NCI-H128 (cell line): ENCODE data around the gene CAMSAP2.

ENCODE experiments used
- DNase-seq: peaks from one replicate; lab custom pipeline; 2025; ENCODE audit not compliant: unreplicated experiment; lab: John Stamatoyannopoulos, UW

CAMSAP2 gene, protein sequence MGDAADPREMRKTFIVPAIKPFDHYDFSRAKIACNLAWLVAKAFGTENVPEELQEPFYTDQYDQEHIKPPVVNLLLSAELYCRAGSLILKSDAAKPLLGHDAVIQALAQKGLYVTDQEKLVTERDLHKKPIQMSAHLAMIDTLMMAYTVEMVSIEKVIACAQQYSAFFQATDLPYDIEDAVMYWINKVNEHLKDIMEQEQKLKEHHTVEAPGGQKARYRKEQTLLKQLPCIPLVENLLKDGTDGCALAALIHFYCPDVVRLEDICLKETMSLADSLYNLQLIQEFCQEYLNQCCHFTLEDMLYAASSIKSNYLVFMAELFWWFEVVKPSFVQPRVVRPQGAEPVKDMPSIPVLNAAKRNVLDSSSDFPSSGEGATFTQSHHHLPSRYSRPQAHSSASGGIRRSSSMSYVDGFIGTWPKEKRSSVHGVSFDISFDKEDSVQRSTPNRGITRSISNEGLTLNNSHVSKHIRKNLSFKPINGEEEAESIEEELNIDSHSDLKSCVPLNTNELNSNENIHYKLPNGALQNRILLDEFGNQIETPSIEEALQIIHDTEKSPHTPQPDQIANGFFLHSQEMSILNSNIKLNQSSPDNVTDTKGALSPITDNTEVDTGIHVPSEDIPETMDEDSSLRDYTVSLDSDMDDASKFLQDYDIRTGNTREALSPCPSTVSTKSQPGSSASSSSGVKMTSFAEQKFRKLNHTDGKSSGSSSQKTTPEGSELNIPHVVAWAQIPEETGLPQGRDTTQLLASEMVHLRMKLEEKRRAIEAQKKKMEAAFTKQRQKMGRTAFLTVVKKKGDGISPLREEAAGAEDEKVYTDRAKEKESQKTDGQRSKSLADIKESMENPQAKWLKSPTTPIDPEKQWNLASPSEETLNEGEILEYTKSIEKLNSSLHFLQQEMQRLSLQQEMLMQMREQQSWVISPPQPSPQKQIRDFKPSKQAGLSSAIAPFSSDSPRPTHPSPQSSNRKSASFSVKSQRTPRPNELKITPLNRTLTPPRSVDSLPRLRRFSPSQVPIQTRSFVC (N-terminal part only)

DNA sequence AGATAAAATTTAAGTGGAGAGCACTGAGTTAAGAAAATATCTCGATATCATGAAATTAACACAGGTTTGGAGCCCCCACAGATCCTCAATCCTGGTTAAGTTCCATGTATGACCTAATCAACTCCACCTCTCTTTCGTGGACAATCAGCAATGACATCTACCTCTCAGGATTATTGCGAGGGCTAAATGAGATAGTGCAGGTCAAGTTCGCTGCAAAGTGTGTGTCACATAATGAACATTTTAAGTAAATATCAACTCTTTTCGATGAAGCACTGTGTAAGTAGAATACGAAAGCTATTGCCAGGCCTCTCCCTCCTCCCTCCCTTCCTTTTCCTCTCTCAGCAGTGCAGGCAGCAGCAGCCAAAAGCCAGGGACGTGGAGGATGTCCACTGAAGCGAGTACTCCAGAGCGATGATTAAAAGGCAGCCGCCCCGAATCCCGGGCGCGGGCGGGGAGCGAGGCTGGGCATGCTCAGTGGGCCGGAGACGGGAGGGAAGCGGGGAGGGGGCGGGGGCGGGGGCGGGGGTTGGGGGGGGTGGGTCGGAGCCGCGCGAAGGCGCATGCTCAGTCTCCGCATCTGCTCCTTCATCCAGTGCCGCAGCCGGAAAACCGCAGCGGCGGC is at the start of gene CAMSAP2:
CAMSAP2 (plus strand) TSS at position 567 of the 622 bp plus-strand sequence. CDS start 935 bp downstream, outside the sequence.
- DNase-seq = peak; percentile 85

DNA sequence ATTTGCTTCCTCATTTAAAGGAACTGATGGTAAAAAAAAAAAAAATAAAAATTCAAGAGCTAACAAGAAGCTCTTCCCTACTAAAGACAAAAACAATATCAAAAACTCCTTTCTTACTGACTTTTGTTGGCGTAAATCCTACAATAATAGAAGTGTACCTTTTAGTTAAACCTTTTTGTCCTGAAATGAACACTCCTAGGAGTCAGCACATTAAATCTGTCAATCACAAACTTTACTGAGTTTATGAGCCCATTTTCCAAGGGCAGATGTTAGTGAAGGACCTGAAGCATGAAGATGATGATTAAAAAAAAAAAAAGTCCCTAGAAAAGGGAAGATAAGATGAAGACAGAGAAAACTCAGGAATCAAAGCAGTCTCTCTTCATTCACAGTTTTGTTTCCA is 46.4 kb upstream of the CAMSAP2 start:
- no peak for DNase-seq

DNA sequence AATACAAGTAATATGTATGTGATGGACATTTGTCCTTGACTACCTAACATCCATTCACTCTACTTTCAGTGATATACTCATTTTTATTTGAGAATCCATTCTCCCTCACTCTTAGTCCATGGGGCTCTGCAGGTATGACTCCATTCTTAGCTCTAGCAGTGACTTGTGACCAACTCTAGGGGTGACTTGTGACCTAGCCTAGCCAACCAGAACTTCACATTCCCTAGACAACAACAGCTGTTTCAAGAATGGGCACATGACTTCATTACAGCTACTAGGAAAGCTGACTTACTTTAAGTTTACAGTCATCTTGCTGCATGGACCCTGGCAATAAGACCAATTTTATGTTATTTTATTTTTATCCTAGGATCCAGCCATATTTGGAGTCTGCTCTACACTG is 45.4 kb upstream of the CAMSAP2 start:
- DNase-seq = no peak

DNA sequence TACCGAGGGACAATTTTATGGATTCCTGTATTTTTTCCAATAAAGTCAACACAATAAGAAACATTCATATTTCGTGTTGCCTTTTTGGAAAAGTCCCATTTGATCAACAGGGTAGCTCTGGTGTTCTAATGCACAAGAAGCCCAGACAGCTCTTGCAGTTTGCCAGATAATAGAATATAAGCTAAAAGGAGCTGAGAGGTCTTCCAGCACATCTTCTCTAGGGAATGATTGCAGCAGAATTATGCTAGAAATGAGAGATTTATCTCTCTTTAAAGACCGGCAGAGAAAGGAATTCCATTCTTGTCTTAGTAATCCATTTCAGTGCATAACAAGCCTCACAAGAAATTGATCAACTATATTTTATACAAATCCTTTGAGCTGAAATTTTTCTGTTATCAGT is 44.0 kb upstream of the CAMSAP2 start:
- no peak for DNase-seq

DNA sequence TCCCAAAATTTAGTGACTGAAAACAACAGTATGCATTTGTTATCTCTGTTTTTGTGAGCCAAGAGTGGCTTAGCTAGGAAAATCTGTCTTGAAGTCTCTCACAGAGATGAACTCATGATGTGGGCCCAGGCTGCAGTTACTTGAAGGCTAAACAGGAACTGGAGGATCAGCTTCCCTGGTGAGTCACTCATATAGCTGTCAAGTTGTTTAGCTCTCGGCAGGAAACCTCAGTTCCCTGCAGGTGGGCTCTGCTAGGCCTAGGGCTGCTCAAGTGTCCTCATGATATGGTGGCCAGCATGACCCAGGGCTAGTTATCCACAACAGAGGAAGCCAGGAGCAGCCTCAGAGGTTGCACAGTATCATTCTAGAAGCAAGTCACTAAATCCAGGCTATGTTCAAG is 38.8 kb upstream of the CAMSAP2 start:
- no peak for DNase-seq

DNA sequence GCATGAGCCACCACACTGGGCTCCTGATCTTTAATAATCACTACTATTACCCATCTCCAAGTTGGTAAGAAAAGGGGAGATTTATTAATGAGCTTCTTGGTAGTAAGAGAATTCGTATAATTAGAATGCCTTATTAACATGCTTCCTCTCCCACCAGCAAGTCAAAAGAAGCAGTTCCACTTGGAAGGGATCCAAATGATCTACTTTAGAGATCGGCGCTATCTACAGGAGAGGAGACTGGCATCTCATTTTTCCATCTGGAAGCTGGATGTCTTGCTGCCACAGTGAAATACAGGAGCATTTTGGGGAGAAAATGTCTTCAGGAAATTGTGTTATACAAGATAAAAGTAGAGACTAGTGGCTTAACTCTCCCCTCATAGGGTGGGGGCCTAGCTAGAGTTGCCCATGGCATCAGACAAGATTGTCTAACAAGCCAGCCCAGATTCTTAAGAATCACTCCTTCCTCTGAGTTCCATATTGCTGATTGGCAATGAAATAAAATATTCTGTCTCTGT is 33.6 kb upstream of the CAMSAP2 start:
- DNase-seq = no peak

DNA sequence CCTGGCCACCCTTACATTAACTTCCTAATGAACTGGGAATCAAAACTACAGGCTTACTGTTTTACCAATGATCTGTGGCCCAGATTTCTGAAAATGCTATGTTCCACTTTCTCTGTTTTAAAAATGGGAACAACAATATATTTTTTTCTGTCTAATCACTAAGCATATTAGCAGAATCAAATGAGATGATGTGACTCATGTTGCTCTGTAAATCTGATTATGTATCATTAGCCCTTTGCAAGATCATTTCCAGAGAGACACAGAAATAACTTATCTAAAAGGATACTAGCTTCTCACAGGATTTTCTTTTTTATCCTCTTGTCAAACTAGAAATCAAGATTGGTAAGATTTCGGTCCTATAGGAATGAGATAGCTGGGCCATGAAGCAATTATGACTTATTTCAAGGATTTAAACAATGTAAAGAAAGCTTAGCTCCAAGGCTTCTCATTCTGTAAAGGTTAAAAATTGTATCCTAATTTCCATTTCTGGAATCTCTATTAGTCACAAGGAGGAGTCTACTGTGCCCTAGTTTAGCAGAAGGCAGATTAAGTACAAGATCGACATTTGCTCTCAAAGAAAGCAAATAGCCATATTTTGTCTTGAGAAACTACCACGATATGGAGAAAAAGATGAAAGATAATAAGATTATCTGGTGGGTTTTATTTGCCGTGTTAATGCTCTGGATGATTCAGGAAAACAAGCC is 32.4 kb upstream of the CAMSAP2 start:
- no peak for DNase-seq

DNA sequence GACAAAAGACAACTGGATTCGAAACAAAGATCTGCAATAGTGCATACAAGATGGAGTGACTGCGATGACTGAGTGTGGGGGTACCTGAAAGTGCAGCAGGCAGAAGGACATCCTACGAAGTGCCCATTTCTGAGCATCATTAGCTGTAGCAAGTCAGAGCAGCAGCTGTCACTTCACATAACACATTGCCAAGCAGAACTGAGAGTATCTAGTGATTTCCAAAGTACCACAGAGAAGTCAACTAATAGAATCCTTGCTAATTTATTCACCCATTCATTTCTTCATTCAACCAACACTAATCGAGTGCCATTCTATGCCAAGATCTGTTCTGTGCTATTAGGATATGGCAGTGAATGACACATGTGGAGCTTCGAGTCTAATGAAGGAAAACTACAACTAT is 31.6 kb upstream of the CAMSAP2 start:
- no peak for DNase-seq

DNA sequence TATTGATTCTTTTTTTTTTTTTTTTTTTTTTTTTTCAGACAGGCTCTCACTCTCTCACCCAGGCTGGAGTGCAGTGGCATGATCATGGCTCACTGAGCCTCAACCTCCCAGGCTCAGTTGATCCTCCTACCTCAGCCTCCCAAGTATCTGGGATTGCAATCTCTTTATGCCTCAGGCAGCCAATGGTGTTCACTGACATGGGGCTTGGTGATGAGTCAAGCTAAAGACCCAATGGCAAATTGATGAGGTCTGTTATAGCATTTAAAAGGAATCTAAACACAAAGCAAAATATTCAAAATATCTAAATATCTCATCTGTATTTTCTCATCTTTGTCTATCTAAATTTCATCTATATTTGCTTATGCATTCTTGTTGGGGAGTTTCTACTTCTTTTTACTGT is 30.5 kb upstream of the CAMSAP2 start:
- no peak for DNase-seq

DNA sequence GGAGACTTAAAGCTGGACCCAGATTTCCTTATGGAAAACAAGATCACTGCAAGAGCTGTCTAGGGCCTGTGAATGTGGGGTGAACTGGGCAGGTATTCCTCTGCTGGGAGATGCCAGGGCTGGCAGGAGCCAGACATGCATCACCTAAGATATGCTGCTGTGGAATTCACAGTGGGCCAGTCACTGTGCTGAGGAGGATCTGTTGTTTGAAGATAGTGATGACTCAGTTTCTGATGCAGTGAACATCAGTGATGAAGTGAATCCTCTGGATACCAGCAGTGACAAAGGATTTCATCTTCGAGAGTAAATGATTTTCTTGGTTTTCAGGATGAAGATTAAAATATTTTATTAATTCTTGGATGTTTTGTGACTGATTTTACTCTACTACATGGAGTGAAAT is 29.9 kb upstream of the CAMSAP2 start:
- no peak for DNase-seq

DNA sequence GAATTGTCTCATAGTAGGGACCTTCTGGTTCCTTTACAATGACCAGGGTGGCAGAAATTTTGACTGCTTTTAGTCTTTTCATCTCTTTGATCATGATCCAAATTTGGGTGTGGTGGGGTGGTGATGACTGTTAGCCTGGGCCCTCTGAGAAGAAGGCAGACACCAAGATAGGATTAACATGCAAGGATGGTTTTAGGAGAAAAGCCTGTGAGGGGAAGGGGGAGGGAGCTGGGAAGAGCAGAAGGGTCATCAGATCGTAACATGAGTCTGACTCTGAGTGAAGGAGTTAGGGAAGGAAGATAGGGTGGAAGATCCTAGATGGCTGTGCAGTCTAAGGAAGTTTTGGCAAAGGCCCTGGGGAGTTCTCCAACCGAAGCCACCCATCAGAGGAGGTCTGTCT is 28.5 kb upstream of the CAMSAP2 start:
- no peak for DNase-seq

DNA sequence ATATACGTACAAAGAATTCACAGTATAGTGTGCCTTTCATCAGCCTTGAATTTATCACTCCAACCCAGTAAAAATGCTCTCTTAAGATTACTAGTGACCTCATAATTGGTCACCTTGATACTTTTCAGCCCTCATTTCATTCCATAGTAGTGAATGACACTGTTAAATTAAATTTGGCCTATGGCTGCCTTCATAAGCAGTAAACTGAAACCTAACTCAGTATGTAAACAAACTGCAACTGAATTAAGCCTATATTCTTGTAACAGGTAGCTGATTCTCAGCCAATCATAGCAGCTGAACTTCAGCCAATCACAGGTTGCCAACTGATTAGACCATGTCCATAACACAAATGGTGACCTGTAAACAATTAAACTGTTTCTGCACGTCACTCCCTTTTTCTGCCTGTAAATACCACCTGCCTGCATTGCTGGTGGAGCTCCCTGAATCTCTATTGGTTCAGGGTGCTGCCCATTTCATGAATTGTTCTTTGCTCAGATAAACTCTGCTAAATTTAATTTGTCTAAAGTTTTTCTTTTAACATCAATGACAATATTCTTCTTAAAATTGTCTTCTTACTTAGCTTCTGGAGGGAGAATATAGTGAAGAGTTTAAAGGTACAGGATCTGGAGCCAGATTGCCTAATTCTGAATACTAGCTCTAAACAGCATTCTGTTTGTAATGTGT is 24.0 kb upstream of the CAMSAP2 start:
- no peak for DNase-seq

DNA sequence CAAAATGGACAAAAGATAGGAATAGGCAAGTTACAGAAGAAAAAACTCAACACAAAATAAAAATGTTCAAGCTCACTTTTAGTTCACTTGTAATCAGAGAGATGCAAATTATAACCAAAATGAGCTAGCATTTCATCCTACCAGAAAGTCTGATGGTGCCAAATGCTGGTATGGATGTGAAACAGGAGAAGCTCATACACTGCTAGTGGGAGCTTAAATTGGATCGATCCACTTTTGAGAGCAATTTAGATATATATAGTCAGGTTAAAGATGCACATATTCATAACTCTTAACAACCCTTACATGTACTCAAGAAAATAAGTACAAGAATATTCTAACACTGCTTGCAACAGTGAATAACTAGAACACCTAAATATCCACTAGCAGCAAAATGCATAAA is 18.5 kb upstream of the CAMSAP2 start:
- no peak for DNase-seq

DNA sequence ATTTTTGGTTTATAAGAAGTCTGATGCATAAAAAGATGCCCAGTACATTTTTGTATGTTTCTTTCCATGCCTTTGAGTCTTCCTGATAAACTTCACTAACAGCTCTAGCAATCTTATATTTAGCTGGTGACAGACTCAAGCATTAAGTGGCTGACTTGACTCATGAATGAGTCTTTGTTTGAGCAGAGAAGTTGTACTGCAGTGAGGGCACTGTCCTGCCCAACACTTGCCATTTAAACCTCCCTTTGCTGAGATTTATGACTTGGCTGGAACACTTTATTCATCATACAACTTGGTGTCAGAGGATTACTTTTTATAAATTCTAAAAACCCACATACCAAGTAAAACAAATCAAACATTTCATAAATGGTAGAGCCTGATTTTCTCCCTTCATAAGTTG is 14.6 kb upstream of the CAMSAP2 start:
- DNase-seq = no peak

DNA sequence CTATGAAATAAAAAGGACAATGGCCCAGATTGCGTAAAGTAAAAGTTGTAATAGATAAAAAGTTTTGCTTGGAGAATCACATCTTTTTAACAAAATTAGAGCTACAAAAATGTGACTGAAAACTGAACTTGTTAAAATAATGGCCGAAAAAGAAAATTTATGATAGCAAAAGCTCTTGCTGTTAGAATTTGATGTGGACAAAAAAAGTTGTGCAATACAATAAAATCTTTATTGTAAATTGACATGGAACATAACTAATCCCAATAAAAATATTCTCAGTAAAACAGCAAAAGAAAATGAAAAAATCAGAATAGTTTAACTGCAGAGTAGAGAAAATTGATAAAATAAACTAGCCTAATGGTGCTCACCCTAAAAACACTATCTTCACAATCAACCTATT is 11.4 kb upstream of the CAMSAP2 start:
- no peak for DNase-seq

DNA sequence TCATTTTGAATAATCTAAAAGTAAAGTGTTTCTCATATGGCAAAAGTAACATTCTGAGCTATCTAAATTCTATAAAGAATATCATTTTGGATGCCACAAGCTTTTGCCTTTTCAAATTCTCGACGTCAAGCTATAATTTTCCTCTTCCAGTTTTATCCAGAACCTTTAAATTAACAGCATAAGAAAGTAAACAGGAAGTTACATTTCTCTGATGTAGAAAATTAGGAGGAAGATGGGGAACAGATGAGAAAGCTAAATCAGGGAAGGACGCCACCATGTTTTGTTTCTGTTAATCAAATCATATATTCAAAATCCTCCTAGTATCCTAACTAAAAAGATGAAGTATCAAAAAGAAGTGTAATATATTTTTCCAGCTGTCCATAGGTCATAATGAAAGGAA is 8.8 kb upstream of the CAMSAP2 start:
- no peak for DNase-seq

DNA sequence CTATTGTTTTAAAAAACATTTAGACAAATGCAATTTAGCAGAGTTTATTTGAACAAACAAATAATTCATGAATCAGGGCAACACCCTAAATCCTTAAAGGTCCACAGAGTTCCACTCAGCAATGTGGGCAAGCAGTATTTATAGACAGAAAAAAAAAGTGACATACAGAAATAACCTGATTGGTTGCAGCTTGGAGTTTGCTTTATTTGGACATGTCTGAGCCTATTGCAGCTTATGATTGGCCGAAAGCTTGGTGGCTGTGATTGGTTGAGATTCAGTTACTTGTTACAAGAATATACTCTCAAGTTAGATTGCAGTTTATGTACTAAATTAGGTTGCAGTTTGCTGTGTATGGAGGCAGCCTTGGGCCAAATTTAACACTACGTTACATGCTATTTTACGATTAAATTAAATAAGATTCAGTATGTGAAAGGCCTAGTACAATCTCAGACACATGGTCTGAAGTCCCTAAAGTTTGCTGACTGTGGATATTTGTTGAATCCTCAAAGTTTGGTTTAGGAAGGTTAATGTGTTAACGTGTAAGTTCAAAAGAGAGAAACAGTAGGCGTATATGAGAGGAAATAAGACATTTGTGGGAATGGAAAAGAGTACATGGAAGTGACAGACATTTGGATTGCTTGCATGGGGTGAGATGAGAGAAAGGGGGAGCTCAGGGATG is 6.9 kb upstream of the CAMSAP2 start:
- no peak for DNase-seq

DNA sequence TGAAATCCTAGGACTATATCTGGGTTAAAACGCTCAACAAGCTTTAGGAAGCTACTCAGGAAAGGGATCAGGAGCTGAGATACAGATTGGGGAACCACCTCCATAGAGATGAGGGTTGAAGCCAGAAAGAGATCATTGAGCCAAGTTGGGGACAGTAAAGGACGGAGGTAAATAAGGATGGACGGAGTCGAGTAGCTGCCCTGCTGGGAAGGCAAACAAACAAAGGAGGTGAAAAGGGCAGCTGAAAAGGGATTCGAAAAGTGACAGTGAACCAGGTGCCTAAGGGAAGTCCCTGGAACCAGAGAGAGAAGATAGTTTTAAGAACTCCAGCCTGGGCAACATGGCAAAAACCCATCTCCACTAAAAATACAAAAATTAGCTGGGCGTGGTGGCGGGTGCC is 6.3 kb upstream of the CAMSAP2 start:
- no peak for DNase-seq

DNA sequence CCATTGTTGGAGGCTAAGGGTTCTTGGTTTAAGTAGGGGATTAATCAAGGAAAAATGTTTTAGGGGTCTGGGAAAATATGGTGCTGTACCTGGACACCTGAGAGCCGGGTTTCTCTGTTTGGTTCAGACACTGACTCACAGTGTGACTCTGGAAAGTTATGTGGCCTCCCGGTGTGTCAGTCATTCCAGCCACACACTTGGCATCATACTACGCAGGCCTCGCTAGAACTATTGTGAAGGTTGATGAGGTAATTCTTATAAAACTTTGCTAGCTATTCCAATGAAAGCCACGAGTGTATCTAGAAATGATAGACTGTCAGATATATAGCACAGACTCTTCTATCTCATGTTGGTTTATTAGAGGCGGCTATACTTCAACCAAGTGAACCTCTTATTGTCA is 4.8 kb upstream of the CAMSAP2 start:
- DNase-seq = no peak
